Endothelial cell of umbilical vein (primary cell): ENCODE data around the gene ATRNL1. TPM values are rescaled to one million over a fixed set of nuclear protein-coding genes. Genes with fewer than 3 reads are reported as not detected.

Source experiments
- BruUV-seq: library from RNA; stranded (reverse); fragments of 400-500 nt; replicated peaks from 2 replicates; lab custom pipeline; 2021; lab: Mats Ljungman, UMichigan
- CTCF ChIA-PET: fragments of 300-600, 350-600 bp; sonication (Branson Sonifier 250); formaldehyde crosslinking; loops from one replicate; lab custom pipeline; 2021; ENCODE audit warnings: antibody characterized with exemption, inconsistent platforms; lab: Charles Lee
- POLR2A ChIA-PET: fragments of 300-600, 350-600 bp; sonication (Branson Sonifier 250); formaldehyde crosslinking; loops from one replicate; lab custom pipeline; 2021; ENCODE audit warnings: antibody characterized with exemption, inconsistent platforms; lab: Charles Lee
- DNase-seq: peaks from one replicate; pipeline ENCODE4 v3.0.0-alpha.2; 2011; ENCODE audit warnings: low read depth, low spot score
- FAIRE-seq: peaks from 2 replicates; lab custom pipeline; 2011; peaks lifted over from hg19 to GRCh38; lab: Jason Lieb, UNC
- H2AFZ ChIP-seq: 2 replicates; pipeline ENCODE4 v1.6.0; 2012; ENCODE audit warnings: low read depth, low read length, control low read depth, inconsistent platforms
- H3K27ac ChIP-seq: 2 replicates; pipeline ENCODE4 v1.5.1; 2011; ENCODE audit warnings: low read depth, mild to moderate bottlenecking, control low read depth, low read length, moderate library complexity; ENCODE audit not compliant: insufficient read depth
- H3K27me3 ChIP-seq, 2 experiments: 2 replicates each; pipeline versions ENCODE4 v1.6.0 to v1.6.1; 2011; ENCODE audit warnings: low read length in 2 of 2, mixed read lengths in 1 of 2; ENCODE audit not compliant: control insufficient read depth in 2 of 2, insufficient read depth in 2 of 2
- H3K36me3 ChIP-seq, 2 experiments: 2 replicates in 1 of 2; 3 replicates in 1 of 2; pipeline ENCODE4 v1.5.1; 2011; ENCODE audit warnings: low read length in 2 of 2, mild to moderate bottlenecking in 1 of 2, moderate library complexity in 1 of 2; ENCODE audit not compliant: control insufficient read depth in 2 of 2, insufficient read depth in 2 of 2; ENCODE audit errors: extremely low read depth in 1 of 2
- H3K4me1 ChIP-seq: 3 replicates; pipeline ENCODE4 v1.5.1; 2011; ENCODE audit warnings: mild to moderate bottlenecking, low read length; ENCODE audit not compliant: control insufficient read depth, insufficient read depth; ENCODE audit errors: extremely low read depth
- H3K4me2 ChIP-seq: 2 replicates; pipeline ENCODE4 v1.6.1; 2011; ENCODE audit warnings: low read length, control low read depth, mixed read lengths; ENCODE audit not compliant: insufficient read depth
- H3K4me3 ChIP-seq, 3 experiments: fragments of 200-600 bp in 1 of 3; sonication (generic), shearing (Covaris generic) in 1 of 3; replicated peaks in 1 of 3; 2 replicates each; pipeline ENCODE4 v1.5.1; 2011 to 2016; ENCODE audit warnings: control low read depth in 3 of 3, low read length in 3 of 3, mild to moderate bottlenecking in 2 of 3, inconsistent platforms in 1 of 3, low read depth in 1 of 3, moderate library complexity in 1 of 3; ENCODE audit not compliant: insufficient read depth in 1 of 3
- H3K79me2 ChIP-seq: 2 replicates; pipeline ENCODE4 v1.6.0; 2012; ENCODE audit warnings: low read length, inconsistent platforms; ENCODE audit not compliant: control insufficient read depth, insufficient read depth
- H3K9ac ChIP-seq: replicated peaks from 2 replicates; pipeline ENCODE3; 2011; ENCODE audit warnings: low read length, control low read depth; ENCODE audit not compliant: insufficient read depth; ENCODE audit errors: extremely low read depth
- H3K9me1 ChIP-seq: replicated peaks from 3 replicates; pipeline ENCODE4 v1.6.0; 2011; ENCODE audit warnings: mild to moderate bottlenecking, low read length; ENCODE audit not compliant: control insufficient read depth, insufficient read depth; ENCODE audit errors: extremely low read depth
- H3K9me3 ChIP-seq: replicated peaks from 2 replicates; pipeline ENCODE4 v1.5.1; 2012; ENCODE audit warnings: low read length, inconsistent platforms; ENCODE audit not compliant: control insufficient read depth, insufficient read depth
- H4K20me1 ChIP-seq: replicated peaks from 2 replicates; pipeline ENCODE3; 2011; ENCODE audit warnings: mild to moderate bottlenecking, low read length; ENCODE audit not compliant: control insufficient read depth, insufficient read depth; ENCODE audit errors: extremely low read depth
- CTCF ChIP-seq, 2 donors: IDR thresholded peaks; 1 replicate in 1 of 2; 2 replicates in 1 of 2; pipeline ENCODE4 v1.5.1; 2011; ENCODE audit warnings: low read length in 2 of 2, mild to moderate bottlenecking in 2 of 2, moderate library complexity in 2 of 2, control low read depth in 1 of 2, inconsistent platforms in 1 of 2, low read depth in 1 of 2; ENCODE audit not compliant: insufficient read depth in 1 of 2; ENCODE audit errors: extremely low read depth in 1 of 2
- EZH2 ChIP-seq: IDR thresholded peaks from 2 replicates; pipeline ENCODE4 v1.6.1; 2012; ENCODE audit warnings: borderline replicate concordance, low read depth, mild to moderate bottlenecking, moderate library complexity, low read length, inconsistent platforms; ENCODE audit not compliant: severe bottlenecking
- FOS ChIP-seq: IDR thresholded peaks from 2 replicates; pipeline ENCODE4 v1.6.1; 2011; ENCODE audit warnings: mild to moderate bottlenecking, low read length, moderate library complexity, borderline replicate concordance; ENCODE audit not compliant: insufficient read depth
- GATA2 ChIP-seq: IDR thresholded peaks from 2 replicates; pipeline ENCODE4 v1.7.0; 2011; ENCODE audit warnings: low read depth, mild to moderate bottlenecking, moderate library complexity, mixed read lengths, low read length; ENCODE audit not compliant: insufficient read length, insufficient read depth
- JUN ChIP-seq: IDR thresholded peaks from 2 replicates; pipeline ENCODE4 v1.6.1; 2011; ENCODE audit warnings: borderline replicate concordance, low read depth; ENCODE audit not compliant: insufficient read length, insufficient read depth
- MYC ChIP-seq: IDR thresholded peaks from one replicate; pipeline ENCODE4 v1.6.1; 2011; ENCODE audit warnings: mild to moderate bottlenecking, low read depth, low read length
- POLR2A ChIP-seq: IDR thresholded peaks from 2 replicates; pipeline ENCODE4 v1.6.1; 2012; ENCODE audit warnings: low read depth, mild to moderate bottlenecking, control low read depth, low read length
- POLR2AphosphoS5 ChIP-seq: IDR thresholded peaks from 2 replicates; pipeline ENCODE4 v1.6.1; 2012; ENCODE audit warnings: low read depth, mild to moderate bottlenecking, control low read depth, low read length, moderate library complexity; ENCODE audit not compliant: insufficient read depth
- dilution Hi-C: fragments of 300-500 bp; cut with MboI; formaldehyde crosslinking; loops from one replicate; pipeline ENCODE4 v1.15.0; 2019; ENCODE audit warnings: low sequenced_read_pairs; ENCODE audit not compliant: extremely low pct_ligation_motif_present
- intact Hi-C: fragments of 100-400 bp; cut with micrococcal nuclease; formaldehyde crosslinking; loops from one replicate; pipeline ENCODE4 v1.10.0; 2022
- polyA plus RNA-seq, 4 experiments: library from polyadenylated mRNA; depleted of rRNA in 3 of 4; stranded (reverse) in 3 of 4; unstranded in 1 of 4; fragments of >200 nt; gene quantifications; 2 replicates each; pipeline versions ENCODE4 v1.2.1 to v1.2.3, GENCODE V29; 2011 to 2012; ENCODE audit warnings: missing spikeins in 1 of 4
- total RNA-seq: library from RNA; stranded (reverse); gene quantifications from 2 replicates; pipeline ENCODE4 v1.2.3, GENCODE V29; 2021
- TF ChIP-seq, protein P1 (sequence below): IDR thresholded peaks from 2 replicates; pipeline ENCODE4 v1.6.1; 2011; ENCODE audit not compliant: insufficient read depth, insufficient read length

Gene ATRNL1
- total and polyA plus RNA-seq, 2 donors (not counting 3 experiments of a cell fraction or from before 2014, with no cell fraction given): not detected

GRCh38 chr10:115932099-115932498, 838.9 kb downstream of the ATRNL1 start:
- no peak overlapping the region for H3K4me2 ChIP-seq
- H3K36me3 ChIP-seq: no peaks in the 10 kb centered on the region
- H3K79me2 ChIP-seq: no peaks in the 10 kb centered on the region
- BruUV-seq: no TSS peak
- no peak overlapping the region for H3K9ac ChIP-seq
- FAIRE-seq (no peak), DNase-seq (no peak)
- H3K4me1 ChIP-seq: peaks cover 3% of the 10 kb centered on the region
- no peaks in the 10 kb centered on the region for H3K9me3 ChIP-seq
- POLR2A ChIA-PET: no interaction called here
- no peaks in the 10 kb centered on the region for H3K9me1 ChIP-seq
- dilution Hi-C loops (no loop called here), intact Hi-C loops (no loop called here)
- no peak overlapping the region for H3K27ac ChIP-seq
- H3K4me3 ChIP-seq: no peak overlapping the region
- no peaks in the 10 kb centered on the region for H4K20me1 ChIP-seq
- H2AFZ ChIP-seq: no peak overlapping the region
- TF ChIP-seq EZH2: no peak
- TF ChIP-seq, protein P1, sequence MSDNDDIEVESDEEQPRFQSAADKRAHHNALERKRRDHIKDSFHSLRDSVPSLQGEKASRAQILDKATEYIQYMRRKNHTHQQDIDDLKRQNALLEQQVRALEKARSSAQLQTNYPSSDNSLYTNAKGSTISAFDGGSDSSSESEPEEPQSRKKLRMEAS: no peak
- no peak for TF ChIP-seq POLR2AphosphoS5
- no peak for TF ChIP-seq FOS
- no peak for TF ChIP-seq CTCF (IDR thresholded peaks at IDR 0.05; ENCODE audit: extremely low read depth in 1 of 2, insufficient read depth in 1 of 2, low read depth in 1 of 2, low read length in 2 of 2)
- TF ChIP-seq POLR2A: no peak
- no peak for TF ChIP-seq JUN
- TF ChIP-seq GATA2: no peak
- TF ChIP-seq MYC: no peak
- H3K27me3 ChIP-seq: no peaks in the 10 kb centered on the region
- CTCF ChIA-PET: no interaction called here
